Measurements from ENCODE around the gene ZNF587B.
"Not testable (repeated sequence)": the region's sequence is repeated elsewhere in the genome, so short reads cannot be mapped to it uniquely, and the experiment has no call there.

Gene ZNF587B

GRCh38 chr19:57818378-57818777 lies 11.7 kb upstream of the ZNF587B start:
- DNase-seq (ENCODE audit: extremely low spot score), result no peak
- POLR2A ChIA-PET, result no interaction called here
- TF ChIP-seq, protein P1, sequence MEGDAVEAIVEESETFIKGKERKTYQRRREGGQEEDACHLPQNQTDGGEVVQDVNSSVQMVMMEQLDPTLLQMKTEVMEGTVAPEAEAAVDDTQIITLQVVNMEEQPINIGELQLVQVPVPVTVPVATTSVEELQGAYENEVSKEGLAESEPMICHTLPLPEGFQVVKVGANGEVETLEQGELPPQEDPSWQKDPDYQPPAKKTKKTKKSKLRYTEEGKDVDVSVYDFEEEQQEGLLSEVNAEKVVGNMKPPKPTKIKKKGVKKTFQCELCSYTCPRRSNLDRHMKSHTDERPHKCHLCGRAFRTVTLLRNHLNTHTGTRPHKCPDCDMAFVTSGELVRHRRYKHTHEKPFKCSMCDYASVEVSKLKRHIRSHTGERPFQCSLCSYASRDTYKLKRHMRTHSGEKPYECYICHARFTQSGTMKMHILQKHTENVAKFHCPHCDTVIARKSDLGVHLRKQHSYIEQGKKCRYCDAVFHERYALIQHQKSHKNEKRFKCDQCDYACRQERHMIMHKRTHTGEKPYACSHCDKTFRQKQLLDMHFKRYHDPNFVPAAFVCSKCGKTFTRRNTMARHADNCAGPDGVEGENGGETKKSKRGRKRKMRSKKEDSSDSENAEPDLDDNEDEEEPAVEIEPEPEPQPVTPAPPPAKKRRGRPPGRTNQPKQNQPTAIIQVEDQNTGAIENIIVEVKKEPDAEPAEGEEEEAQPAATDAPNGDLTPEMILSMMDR (IDR thresholded peaks at IDR 0.05; ENCODE audit: control extremely low read depth, extremely low read depth, low read depth, missing control alignments), result no peak
- CTCF ChIA-PET, result interaction anchor here (1.0 kb wide), 1 partner anchor 17 kb away, joined by 3 read pairs; no protein-coding TSS in a partner anchor

- CTCF ChIA-PET, result interaction anchor here (0.8 to 1.5 kb wide), 7 partner anchors 9 to 85 kb away, joined by 3 to 4 read pairs (median 3); no protein-coding TSS in a partner anchor
- TF ChIP-seq, protein P1 (IDR thresholded peaks at IDR 0.05; ENCODE audit: control extremely low read depth, extremely low read depth, low read depth, missing control alignments), result peak; percentile 47
- peak; percentile 93 for DNase-seq (ENCODE audit: extremely low spot score)
- POLR2A ChIA-PET, result interaction anchor here (0.6 kb wide), 1 partner anchor 348 kb away, joined by 5 read pairs; no protein-coding TSS in a partner anchor
Measured at GRCh38 chr19:57819475-57820148, 10.5 kb upstream of the ZNF587B start.

DNA sequence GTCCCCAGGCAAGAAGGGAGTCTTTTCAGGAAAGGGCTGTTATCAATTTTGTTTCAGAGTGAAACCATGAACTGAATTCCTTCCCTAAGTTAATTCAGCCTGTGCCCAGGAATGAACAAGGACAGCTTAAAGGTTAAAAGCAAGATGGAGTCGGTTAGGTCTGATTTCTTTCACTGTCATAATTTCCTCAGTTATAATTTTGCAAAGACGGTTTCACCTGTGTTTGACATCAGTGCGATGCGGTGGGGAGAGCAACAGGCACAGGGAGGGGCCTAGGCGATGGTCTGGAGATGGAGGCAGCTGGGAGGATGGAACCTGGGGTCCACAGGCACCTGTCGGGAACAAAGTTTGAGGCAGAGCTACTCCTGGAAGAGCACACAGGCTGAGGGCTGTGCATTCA lies 9.5 kb upstream of the ZNF587B start:
- TF ChIP-seq, protein P1 (IDR thresholded peaks at IDR 0.05; ENCODE audit: control extremely low read depth, extremely low read depth, low read depth, missing control alignments), result no peak

DNA sequence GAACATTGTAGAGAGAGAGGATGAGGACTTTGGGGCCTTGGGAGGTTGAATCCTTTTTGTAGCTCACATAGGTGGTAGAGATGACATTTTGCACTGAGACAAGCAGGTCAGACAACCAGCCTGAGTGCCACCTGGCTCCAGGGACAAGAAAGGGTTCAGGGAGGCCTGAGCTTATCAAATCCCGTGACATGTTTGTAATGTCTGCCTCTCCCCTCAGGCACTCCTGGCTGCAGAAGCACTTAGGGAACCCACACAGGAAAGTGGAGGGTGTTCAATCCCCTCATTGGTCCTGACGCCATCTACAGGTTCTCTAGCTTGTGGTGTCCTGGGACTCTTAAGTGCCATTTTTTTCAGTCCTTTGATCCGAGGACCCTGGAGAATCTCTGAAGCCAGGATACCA lies 9.0 kb upstream of the ZNF587B start:
- not testable (repeated sequence) for DNase-seq (ENCODE audit: extremely low spot score)
- ChIA-PET CTCF (interaction anchor here (1.3 kb wide), 2 partner anchors 9 to 26 kb away, joined by 3 read pairs; partner anchors contain the start of gene ZNF587B), POLR2A (interaction anchor here (0.8 kb wide), 1 partner anchor 31 kb away, joined by 4 read pairs; no protein-coding TSS in a partner anchor)

More for the DNA sequence above, 9.5 kb upstream of the ZNF587B start:
- CTCF ChIA-PET, result interaction anchor here (0.8 to 1.5 kb wide), 4 partner anchors 9 to 84 kb away, joined by 3 to 4 read pairs (median 3); partner anchors contain the start of gene ZNF587B
- POLR2A ChIA-PET, result interaction anchor here (0.8 kb wide), 1 partner anchor 32 kb away, joined by 4 read pairs; no protein-coding TSS in a partner anchor
- no peak for DNase-seq (ENCODE audit: extremely low spot score)

- POLR2A ChIA-PET; DNase-seq (ENCODE audit: extremely low spot score): not testable (repeated sequence)
- CTCF ChIA-PET, result interaction anchor here (1.3 kb wide), 2 partner anchors 8 to 25 kb away, joined by 3 read pairs; partner anchors contain the start of gene ZNF587B
Measured at GRCh38 chr19:57821501-57821900, 8.6 kb upstream of the ZNF587B start.

DNA sequence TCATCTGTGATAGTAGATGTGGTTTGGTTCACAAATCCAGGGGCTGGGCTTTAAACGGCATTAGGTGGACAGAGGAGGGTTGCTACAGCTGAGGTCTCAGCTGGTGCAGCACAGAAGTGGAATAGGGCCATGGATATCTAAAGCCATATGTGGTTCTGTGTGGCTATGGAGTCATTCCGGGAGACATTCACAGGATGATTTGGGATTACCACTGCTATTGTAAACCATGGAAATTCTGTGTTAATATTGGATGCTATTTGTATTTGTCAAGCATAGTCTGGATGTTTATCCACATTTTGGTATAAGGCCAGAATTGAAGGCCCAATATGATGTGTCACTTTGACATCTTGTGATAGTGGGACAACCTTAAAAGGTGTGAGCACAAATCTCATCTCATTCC lies 6.9 kb upstream of the ZNF587B start:
- POLR2A ChIA-PET; DNase-seq (ENCODE audit: extremely low spot score); CTCF ChIA-PET: not testable (repeated sequence)

DNA sequence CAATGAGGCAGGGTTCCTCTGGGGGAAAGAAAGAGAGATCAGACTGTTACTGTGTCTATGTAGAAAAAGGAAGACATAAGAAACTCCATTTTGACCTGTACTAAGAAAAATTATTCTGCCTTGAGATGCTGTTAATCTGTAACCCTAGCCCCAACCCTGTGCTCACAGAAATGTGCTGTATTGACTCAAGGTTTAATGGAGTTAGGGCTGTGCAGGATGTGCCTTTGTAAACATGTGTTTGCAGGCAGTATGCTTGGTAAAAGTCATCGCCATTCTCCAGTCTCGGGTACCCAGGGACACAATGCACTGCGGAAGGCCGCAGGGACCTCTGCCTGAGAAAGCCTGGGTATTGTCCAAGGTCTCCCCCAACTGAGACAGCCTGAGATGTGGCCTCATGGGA lies 6.5 kb upstream of the ZNF587B start:
- CTCF ChIA-PET; DNase-seq (ENCODE audit: extremely low spot score); POLR2A ChIA-PET: not testable (repeated sequence)

- DNase-seq (ENCODE audit: extremely low spot score), result no peak
- ChIA-PET POLR2A (no interaction called here), CTCF (no interaction called here)
- TF ChIP-seq, protein P1 (IDR thresholded peaks at IDR 0.05; ENCODE audit: control extremely low read depth, extremely low read depth, low read depth, missing control alignments), result no peak
Measured at GRCh38 chr19:57825511-57825910, 4.6 kb upstream of the ZNF587B start.
